HUES48 (cell line): ENCODE results near the gene FCN1.
"Not testable (repeated sequence)": the region's sequence is repeated elsewhere in the genome, so short reads cannot be mapped to it uniquely, and the experiment has no call there.

Experiments used
- H3K27ac ChIP-seq: one replicate; pipeline ENCODE4 v1.7.0; 2013; ENCODE audit warnings: low read depth, low read length, inconsistent platforms
- H3K27me3 ChIP-seq: 2 replicates; pipeline ENCODE4 v1.6.1; 2013; ENCODE audit warnings: mild to moderate bottlenecking, low read length; ENCODE audit not compliant: control insufficient read depth, insufficient read depth
- H3K36me3 ChIP-seq: 2 replicates; pipeline ENCODE4 v1.6.1; 2013; ENCODE audit warnings: low read length; ENCODE audit not compliant: control insufficient read depth, insufficient read depth
- H3K4me1 ChIP-seq: 2 replicates; pipeline ENCODE4 v1.6.1; 2013; ENCODE audit warnings: mild to moderate bottlenecking, low read length; ENCODE audit not compliant: control insufficient read depth, insufficient read depth
- H3K4me3 ChIP-seq: 2 replicates; pipeline ENCODE4 v1.5.1; 2013; ENCODE audit warnings: mild to moderate bottlenecking, low read depth, low read length
- H3K9ac ChIP-seq: 2 replicates; pipeline ENCODE4 v1.6.1; 2013; ENCODE audit warnings: mild to moderate bottlenecking, low read depth, low read length, moderate library complexity
- H3K9me3 ChIP-seq: 2 replicates; pipeline ENCODE4 v1.6.1; 2013; ENCODE audit warnings: low read length; ENCODE audit not compliant: control insufficient read depth, insufficient read depth

Gene FCN1

GRCh38 chr9:134961331-134962064 is 43.8 kb upstream of the FCN1 start:
- H3K27me3 ChIP-seq: no peaks in the 10 kb centered on the region
- H3K27ac ChIP-seq: no peak overlapping the region
- no peak overlapping the region for H3K4me3 ChIP-seq
- H3K36me3 ChIP-seq: no peaks in the 10 kb centered on the region
- H3K9me3 ChIP-seq: no peaks in the 10 kb centered on the region
- no peak overlapping the region for H3K9ac ChIP-seq
- no peaks in the 10 kb centered on the region for H3K4me1 ChIP-seq

GRCh38 chr9:134960701-134961181 is 43.0 kb upstream of the FCN1 start:
- no peak overlapping the region for H3K27ac ChIP-seq
- H3K4me3 ChIP-seq: no peak overlapping the region
- no peaks in the 10 kb centered on the region for H3K9me3 ChIP-seq
- H3K4me1 ChIP-seq: no peaks in the 10 kb centered on the region
- H3K9ac ChIP-seq: no peak overlapping the region
- no peaks in the 10 kb centered on the region for H3K27me3 ChIP-seq
- no peaks in the 10 kb centered on the region for H3K36me3 ChIP-seq

- Histone ChIP-seq H3K9me3 (no peaks in the 10 kb centered on the region), H3K27me3 (no peaks in the 10 kb centered on the region), H3K9ac (no peak overlapping the region), H3K4me1 (no peaks in the 10 kb centered on the region), H3K27ac (no peak overlapping the region), H3K4me3 (no peak overlapping the region), H3K36me3 (no peaks in the 10 kb centered on the region)
Observed at GRCh38 chr9:134959971-134960310, 42.2 kb upstream of the FCN1 start.

- H3K9me3 ChIP-seq: no peaks in the 10 kb centered on the region
- H3K27ac ChIP-seq: no peak overlapping the region
- H3K36me3 ChIP-seq: no peaks in the 10 kb centered on the region
- H3K4me3 ChIP-seq: no peak overlapping the region
- H3K4me1 ChIP-seq: no peaks in the 10 kb centered on the region
- no peaks in the 10 kb centered on the region for H3K27me3 ChIP-seq
- H3K9ac ChIP-seq: no peak overlapping the region
Observed at GRCh38 chr9:134959126-134959970, 41.6 kb upstream of the FCN1 start.

GRCh38 chr9:134957945-134958227 is 40.2 kb upstream of the FCN1 start:
- Histone ChIP-seq H3K27ac (no peak overlapping the region), H3K9me3 (no peaks in the 10 kb centered on the region), H3K36me3 (no peaks in the 10 kb centered on the region), H3K9ac (no peak overlapping the region), H3K4me1 (no peaks in the 10 kb centered on the region), H3K4me3 (no peak overlapping the region), H3K27me3 (no peaks in the 10 kb centered on the region)

GRCh38 chr9:134957165-134957944 is 39.6 kb upstream of the FCN1 start:
- Histone ChIP-seq H3K36me3 (no peaks in the 10 kb centered on the region), H3K27me3 (no peaks in the 10 kb centered on the region), H3K4me3 (no peak overlapping the region), H3K4me1 (no peaks in the 10 kb centered on the region), H3K9ac (no peak overlapping the region), H3K27ac (no peak overlapping the region), H3K9me3 (no peaks in the 10 kb centered on the region)

GRCh38 chr9:134956387-134956786 is 38.7 kb upstream of the FCN1 start:
- H3K9me3 ChIP-seq: not testable (repeated sequence)

GRCh38 chr9:134955801-134956200 is 38.1 kb upstream of the FCN1 start:
- Histone ChIP-seq H3K4me1 (no peaks in the 10 kb centered on the region), H3K9me3 (no peaks in the 10 kb centered on the region), H3K36me3 (no peaks in the 10 kb centered on the region), H3K27me3 (no peaks in the 10 kb centered on the region), H3K27ac (no peak overlapping the region), H3K9ac (no peak overlapping the region), H3K4me3 (no peak overlapping the region)

More at GRCh38 chr9:134956387-134956786, 38.7 kb upstream of the FCN1 start:
- not testable (repeated sequence) for H3K9ac ChIP-seq, H3K4me1 ChIP-seq, H3K4me3 ChIP-seq, H3K27me3 ChIP-seq, H3K27ac ChIP-seq, H3K36me3 ChIP-seq

- H3K9ac ChIP-seq: no peak overlapping the region
- H3K4me3 ChIP-seq: no peak overlapping the region
- H3K27ac ChIP-seq: no peak overlapping the region
- H3K9me3 ChIP-seq: no peaks in the 10 kb centered on the region
- H3K27me3 ChIP-seq: no peaks in the 10 kb centered on the region
- no peaks in the 10 kb centered on the region for H3K4me1 ChIP-seq
- no peaks in the 10 kb centered on the region for H3K36me3 ChIP-seq
Observed at GRCh38 chr9:134955156-134955555, 37.4 kb upstream of the FCN1 start.

- Histone ChIP-seq H3K9ac (no peak overlapping the region), H3K27ac (no peak overlapping the region), H3K9me3 (no peaks in the 10 kb centered on the region), H3K4me1 (no peaks in the 10 kb centered on the region), H3K4me3 (no peak overlapping the region), H3K36me3 (no peaks in the 10 kb centered on the region), H3K27me3 (no peaks in the 10 kb centered on the region)
Observed at GRCh38 chr9:134951994-134952393, 34.3 kb upstream of the FCN1 start.

- H3K27me3 ChIP-seq: no peaks in the 10 kb centered on the region
- H3K4me1 ChIP-seq: no peaks in the 10 kb centered on the region
- no peak overlapping the region for H3K9ac ChIP-seq
- no peaks in the 10 kb centered on the region for H3K36me3 ChIP-seq
- no peak overlapping the region for H3K27ac ChIP-seq
- no peaks in the 10 kb centered on the region for H3K9me3 ChIP-seq
- no peak overlapping the region for H3K4me3 ChIP-seq
Observed at GRCh38 chr9:134951461-134951860, 33.7 kb upstream of the FCN1 start.
